Mammary epithelial cell (primary cell): Measurements from ENCODE around the gene ACOX1.

ENCODE experiments used
- CTCF ChIP-seq, 2 donors: IDR thresholded peaks in 1 of 2; conservative IDR thresholded peaks in 1 of 2; 2 replicates each; pipeline ENCODE4 v1.5.1; 2011 to 2012; ENCODE audit warnings: inconsistent platforms in 2 of 2, low read length in 2 of 2, mild to moderate bottlenecking in 2 of 2, control low read depth in 1 of 2, low read depth in 1 of 2; ENCODE audit not compliant: insufficient read depth in 1 of 2; ENCODE audit errors: extremely low read depth in 1 of 2
- EZH2 ChIP-seq: IDR thresholded peaks from 2 replicates; pipeline ENCODE4 v1.6.1; 2012; ENCODE audit warnings: low read length, inconsistent platforms, borderline replicate concordance

GRCh38 chr17:75919611-75920010 lies 59.4 kb downstream of the ACOX1 start:
- TF ChIP-seq CTCF (conservative IDR thresholded peaks at IDR 0.05 in 1 of 2, IDR thresholded peaks at IDR 0.05 in 1 of 2; ENCODE audit: extremely low read depth in 1 of 2, insufficient read depth in 1 of 2, low read depth in 1 of 2, low read length in 2 of 2) (no peak), EZH2 (no peak)
